ENCODE measurements around the gene DDN.

Gene DDN

GRCh38 chr12:49031573-49032161 lies 32.5 kb upstream of the DDN start:
- Histone ChIP-seq H3K9ac (ENCODE audit: low read depth in 1 of 2, low read length in 2 of 2) (no peak overlapping the region), H3K4me1 (ENCODE audit: control insufficient read depth in 1 of 2, insufficient read depth in 2 of 2, low read length in 2 of 2) (peaks cover under 1 to 2% of the 10 kb centered on the region in 2 donors), H3K9me3 (ENCODE audit: control insufficient read depth in 1 of 2, low read length in 2 of 2) (no peaks in the 10 kb centered on the region), H3K27ac (ENCODE audit: low read depth, low read length) (no peak overlapping the region), H3K27me3 (ENCODE audit: control insufficient read depth in 1 of 2, insufficient read depth in 2 of 2, low read length in 2 of 2) (no peaks in the 10 kb centered on the region), H3K36me3 (ENCODE audit: control insufficient read depth in 1 of 2, insufficient read depth in 2 of 2, low read length in 2 of 2) (peaks cover 57 to 85% of the 10 kb centered on the region in 2 donors), H3K4me3 (ENCODE audit: low read depth in 1 of 2, low read length in 2 of 2) (no peak overlapping the region)

GRCh38 chr12:49030714-49031572 lies 31.8 kb upstream of the DDN start:
- Histone ChIP-seq H3K36me3 (ENCODE audit: control insufficient read depth in 1 of 2, insufficient read depth in 2 of 2, low read length in 2 of 2) (peaks cover 63 to 88% of the 10 kb centered on the region in 2 donors), H3K4me1 (ENCODE audit: control insufficient read depth in 1 of 2, insufficient read depth in 2 of 2, low read length in 2 of 2) (peaks cover 6 to 7% of the 10 kb centered on the region in 2 donors), H3K9me3 (ENCODE audit: control insufficient read depth in 1 of 2, low read length in 2 of 2) (no peaks in the 10 kb centered on the region), H3K9ac (ENCODE audit: low read depth in 1 of 2, low read length in 2 of 2) (no peak overlapping the region), H3K4me3 (ENCODE audit: low read depth in 1 of 2, low read length in 2 of 2) (no peak overlapping the region), H3K27ac (ENCODE audit: low read depth, low read length) (no peak overlapping the region), H3K27me3 (ENCODE audit: control insufficient read depth in 1 of 2, insufficient read depth in 2 of 2, low read length in 2 of 2) (no peaks in the 10 kb centered on the region)

GRCh38 chr12:49030119-49030518 lies 30.9 kb upstream of the DDN start:
- peaks cover 71 to 91% of the 10 kb centered on the region in 2 donors for H3K36me3 ChIP-seq (ENCODE audit: control insufficient read depth in 1 of 2, insufficient read depth in 2 of 2, low read length in 2 of 2)

GRCh38 chr12:49028666-49029275 lies 29.6 kb upstream of the DDN start:
- no peak overlapping the region for H3K27ac ChIP-seq (ENCODE audit: low read depth, low read length)
- H3K4me3 ChIP-seq (ENCODE audit: low read depth in 1 of 2, low read length in 2 of 2) = no peak overlapping the region
- no peak overlapping the region for H3K9ac ChIP-seq (ENCODE audit: low read depth in 1 of 2, low read length in 2 of 2)
- no peaks in the 10 kb centered on the region for H3K9me3 ChIP-seq (ENCODE audit: control insufficient read depth in 1 of 2, low read length in 2 of 2)
- no peaks in the 10 kb centered on the region for H3K27me3 ChIP-seq (ENCODE audit: control insufficient read depth in 1 of 2, insufficient read depth in 2 of 2, low read length in 2 of 2)
- H3K4me1 ChIP-seq (ENCODE audit: control insufficient read depth in 1 of 2, insufficient read depth in 2 of 2, low read length in 2 of 2) = peaks cover 6 to 7% of the 10 kb centered on the region in 2 donors
- peaks cover 72 to 91% of the 10 kb centered on the region in 2 donors for H3K36me3 ChIP-seq (ENCODE audit: control insufficient read depth in 1 of 2, insufficient read depth in 2 of 2, low read length in 2 of 2)

More at GRCh38 chr12:49030119-49030518, 30.9 kb upstream of the DDN start:
- H3K4me3 ChIP-seq (ENCODE audit: low read depth in 1 of 2, low read length in 2 of 2) = no peak overlapping the region
- peaks cover 6 to 7% of the 10 kb centered on the region in 2 donors for H3K4me1 ChIP-seq (ENCODE audit: control insufficient read depth in 1 of 2, insufficient read depth in 2 of 2, low read length in 2 of 2)
- no peak overlapping the region for H3K27ac ChIP-seq (ENCODE audit: low read depth, low read length)
- no peaks in the 10 kb centered on the region for H3K9me3 ChIP-seq (ENCODE audit: control insufficient read depth in 1 of 2, low read length in 2 of 2)
- no peaks in the 10 kb centered on the region for H3K27me3 ChIP-seq (ENCODE audit: control insufficient read depth in 1 of 2, insufficient read depth in 2 of 2, low read length in 2 of 2)
- no peak overlapping the region for H3K9ac ChIP-seq (ENCODE audit: low read depth in 1 of 2, low read length in 2 of 2)

GRCh38 chr12:49027846-49028555 lies 28.8 kb upstream of the DDN start:
- Histone ChIP-seq H3K27ac (ENCODE audit: low read depth, low read length) (no peak overlapping the region), H3K9ac (ENCODE audit: low read depth in 1 of 2, low read length in 2 of 2) (no peak overlapping the region), H3K27me3 (ENCODE audit: control insufficient read depth in 1 of 2, insufficient read depth in 2 of 2, low read length in 2 of 2) (no peaks in the 10 kb centered on the region), H3K4me1 (ENCODE audit: control insufficient read depth in 1 of 2, insufficient read depth in 2 of 2, low read length in 2 of 2) (peaks cover 6 to 7% of the 10 kb centered on the region in 2 donors), H3K9me3 (ENCODE audit: control insufficient read depth in 1 of 2, low read length in 2 of 2) (no peaks in the 10 kb centered on the region), H3K4me3 (ENCODE audit: low read depth in 1 of 2, low read length in 2 of 2) (no peak overlapping the region), H3K36me3 (ENCODE audit: control insufficient read depth in 1 of 2, insufficient read depth in 2 of 2, low read length in 2 of 2) (peaks cover 69 to 92% of the 10 kb centered on the region in 2 donors)

- Histone ChIP-seq H3K36me3 (ENCODE audit: control insufficient read depth in 1 of 2, insufficient read depth in 2 of 2, low read length in 2 of 2) (peaks cover 65 to 92% of the 10 kb centered on the region in 2 donors), H3K9ac (ENCODE audit: low read depth in 1 of 2, low read length in 2 of 2) (no peak overlapping the region), H3K27ac (ENCODE audit: low read depth, low read length) (no peak overlapping the region), H3K4me3 (ENCODE audit: low read depth in 1 of 2, low read length in 2 of 2) (no peak overlapping the region), H3K9me3 (ENCODE audit: control insufficient read depth in 1 of 2, low read length in 2 of 2) (no peaks in the 10 kb centered on the region), H3K4me1 (ENCODE audit: control insufficient read depth in 1 of 2, insufficient read depth in 2 of 2, low read length in 2 of 2) (peaks cover 6 to 7% of the 10 kb centered on the region in 2 donors), H3K27me3 (ENCODE audit: control insufficient read depth in 1 of 2, insufficient read depth in 2 of 2, low read length in 2 of 2) (no peaks in the 10 kb centered on the region)
Observed at GRCh38 chr12:49026678-49027480, 27.7 kb upstream of the DDN start.

- no peaks in the 10 kb centered on the region for H3K27me3 ChIP-seq (ENCODE audit: control insufficient read depth in 1 of 2, insufficient read depth in 2 of 2, low read length in 2 of 2)
- H3K4me1 ChIP-seq (ENCODE audit: control insufficient read depth in 1 of 2, insufficient read depth in 2 of 2, low read length in 2 of 2) = peaks cover 6 to 7% of the 10 kb centered on the region in 2 donors
- H3K9me3 ChIP-seq (ENCODE audit: control insufficient read depth in 1 of 2, low read length in 2 of 2) = no peaks in the 10 kb centered on the region
- no peak overlapping the region for H3K27ac ChIP-seq (ENCODE audit: low read depth, low read length)
- no peak overlapping the region for H3K9ac ChIP-seq (ENCODE audit: low read depth in 1 of 2, low read length in 2 of 2)
- peaks cover 58 to 91% of the 10 kb centered on the region in 2 donors for H3K36me3 ChIP-seq (ENCODE audit: control insufficient read depth in 1 of 2, insufficient read depth in 2 of 2, low read length in 2 of 2)
- no peak overlapping the region for H3K4me3 ChIP-seq (ENCODE audit: low read depth in 1 of 2, low read length in 2 of 2)
Observed at GRCh38 chr12:49026101-49026500, 26.9 kb upstream of the DDN start.

- H3K4me1 ChIP-seq (ENCODE audit: control insufficient read depth in 1 of 2, insufficient read depth in 2 of 2, low read length in 2 of 2) = peaks cover 6 to 7% of the 10 kb centered on the region in 2 donors
- no peaks in the 10 kb centered on the region for H3K27me3 ChIP-seq (ENCODE audit: control insufficient read depth in 1 of 2, insufficient read depth in 2 of 2, low read length in 2 of 2)
- peaks cover 58 to 84% of the 10 kb centered on the region in 2 donors for H3K36me3 ChIP-seq (ENCODE audit: control insufficient read depth in 1 of 2, insufficient read depth in 2 of 2, low read length in 2 of 2)
- H3K9ac ChIP-seq (ENCODE audit: low read depth in 1 of 2, low read length in 2 of 2) = no peak overlapping the region
- no peak overlapping the region for H3K4me3 ChIP-seq (ENCODE audit: low read depth in 1 of 2, low read length in 2 of 2)
- H3K27ac ChIP-seq (ENCODE audit: low read depth, low read length) = no peak overlapping the region
- H3K9me3 ChIP-seq (ENCODE audit: control insufficient read depth in 1 of 2, low read length in 2 of 2) = no peaks in the 10 kb centered on the region
Observed at GRCh38 chr12:49025463-49025862, 26.3 kb upstream of the DDN start.

- H3K27ac ChIP-seq (ENCODE audit: low read depth, low read length) = no peak overlapping the region
- no peak overlapping the region for H3K9ac ChIP-seq (ENCODE audit: low read depth in 1 of 2, low read length in 2 of 2)
- no peaks in the 10 kb centered on the region for H3K9me3 ChIP-seq (ENCODE audit: control insufficient read depth in 1 of 2, low read length in 2 of 2)
- peaks cover 6 to 7% of the 10 kb centered on the region in 2 donors for H3K4me1 ChIP-seq (ENCODE audit: control insufficient read depth in 1 of 2, insufficient read depth in 2 of 2, low read length in 2 of 2)
- no peaks in the 10 kb centered on the region for H3K27me3 ChIP-seq (ENCODE audit: control insufficient read depth in 1 of 2, insufficient read depth in 2 of 2, low read length in 2 of 2)
- peaks cover 54 to 82% of the 10 kb centered on the region in 2 donors for H3K36me3 ChIP-seq (ENCODE audit: control insufficient read depth in 1 of 2, insufficient read depth in 2 of 2, low read length in 2 of 2)
- H3K4me3 ChIP-seq (ENCODE audit: low read depth in 1 of 2, low read length in 2 of 2) = no peak overlapping the region
Observed at GRCh38 chr12:49024543-49024942, 25.4 kb upstream of the DDN start.
